Endothelial cell (in vitro differentiated cells): Measurements from ENCODE around the gene ZNF407. TPM values are rescaled to one million over a fixed set of nuclear protein-coding genes. Genes with fewer than 3 reads are reported as not detected.

Experiments used
- DNase-seq: peaks from one replicate; pipeline ENCODE4 v3.0.0; 2021; ENCODE audit warnings: low spot score
- H3K27ac Mint-ChIP-seq: one replicate; pipeline ENCODE4 v1.8.0; 2021; ENCODE audit warnings: mixed read lengths, inconsistent platforms; ENCODE audit not compliant: unreplicated experiment
- H3K27me3 Mint-ChIP-seq: one replicate; pipeline ENCODE4 v1.8.0; 2021; ENCODE audit warnings: mild to moderate bottlenecking, moderate library complexity, mixed read lengths, inconsistent platforms; ENCODE audit not compliant: unreplicated experiment
- H3K36me3 Mint-ChIP-seq: one replicate; pipeline ENCODE4 v1.8.0; 2021; ENCODE audit warnings: mild to moderate bottlenecking, low read depth, mixed read lengths, inconsistent platforms; ENCODE audit not compliant: unreplicated experiment
- H3K4me1 Mint-ChIP-seq: one replicate; pipeline ENCODE4 v1.8.0; 2021; ENCODE audit warnings: mild to moderate bottlenecking, mixed read lengths, inconsistent platforms; ENCODE audit not compliant: unreplicated experiment
- H3K4me3 Mint-ChIP-seq: one replicate; pipeline ENCODE4 v1.8.0; 2021; ENCODE audit warnings: mild to moderate bottlenecking, mixed read lengths, inconsistent platforms; ENCODE audit not compliant: unreplicated experiment
- H3K9me3 Mint-ChIP-seq: one replicate; pipeline ENCODE4 v1.8.0; 2021; ENCODE audit warnings: mixed read lengths, inconsistent platforms; ENCODE audit not compliant: unreplicated experiment
- CTCF ChIP-seq: fragments of 200-600 bp; sonication (generic); IDR thresholded peaks from one replicate; pipeline ENCODE4 v1.5.0; 2021; ENCODE audit warnings: antibody characterized with exemption; ENCODE audit not compliant: unreplicated experiment
- total RNA-seq: library from RNA; stranded (reverse); fragmentation: NEBNext Ultra II Directional; extraction: Animal tissue kit (Norgen Biotek cat#: 25700); gene quantifications from one replicate; pipeline ENCODE4 v1.2.1, GENCODE V29; 2021; ENCODE audit not compliant: unreplicated experiment

ZNF407 gene
- total RNA-seq, 1 donor from 2014 or later: 16.8 TPM

- H3K9me3 Mint-ChIP-seq: no peaks in the 10 kb centered on the region
- no peaks in the 10 kb centered on the region for H3K27me3 Mint-ChIP-seq
- H3K4me1 Mint-ChIP-seq: no peaks in the 10 kb centered on the region
- DNase-seq: no peak
- no peak for TF ChIP-seq CTCF
- H3K4me3 Mint-ChIP-seq: no peak overlapping the region
- H3K27ac Mint-ChIP-seq: no peak overlapping the region
- H3K36me3 Mint-ChIP-seq: no peaks in the 10 kb centered on the region
These were observed 276.0 kb downstream of the ZNF407 start for GRCh38 chr18:74873629-74874028.

- Mint-ChIP-seq H3K4me1 (no peaks in the 10 kb centered on the region), H3K4me3 (no peak overlapping the region), H3K27ac (no peak overlapping the region), H3K27me3 (no peaks in the 10 kb centered on the region), H3K9me3 (no peaks in the 10 kb centered on the region), H3K36me3 (no peaks in the 10 kb centered on the region)
- TF ChIP-seq CTCF: no peak
- no peak for DNase-seq
These were observed 276.7 kb downstream of the ZNF407 start for GRCh38 chr18:74874351-74874750.

GRCh38 chr18:74876630-74877243 is 279.1 kb downstream of the ZNF407 start:
- Mint-ChIP-seq H3K4me1 (no peaks in the 10 kb centered on the region), H3K27ac (no peak overlapping the region), H3K36me3 (peaks cover 6% of the 10 kb centered on the region), H3K4me3 (no peak overlapping the region), H3K9me3 (no peaks in the 10 kb centered on the region), H3K27me3 (no peaks in the 10 kb centered on the region)
- TF ChIP-seq CTCF: no peak
- no peak for DNase-seq

- H3K4me1 Mint-ChIP-seq: no peaks in the 10 kb centered on the region
- H3K27ac Mint-ChIP-seq: no peak overlapping the region
- TF ChIP-seq CTCF: no peak
- H3K4me3 Mint-ChIP-seq: no peak overlapping the region
- no peaks in the 10 kb centered on the region for H3K9me3 Mint-ChIP-seq
- peaks cover 8% of the 10 kb centered on the region for H3K36me3 Mint-ChIP-seq
- H3K27me3 Mint-ChIP-seq: no peaks in the 10 kb centered on the region
- no peak for DNase-seq
These were observed 280.6 kb downstream of the ZNF407 start for GRCh38 chr18:74878267-74878666.

- H3K36me3 Mint-ChIP-seq: peaks cover 8% of the 10 kb centered on the region
- no peaks in the 10 kb centered on the region for H3K9me3 Mint-ChIP-seq
- H3K27ac Mint-ChIP-seq: no peak overlapping the region
These were observed 283.1 kb downstream of the ZNF407 start for GRCh38 chr18:74880706-74881278.

More at GRCh38 chr18:74880706-74881278, 283.1 kb downstream of the ZNF407 start:
- H3K27me3 Mint-ChIP-seq: no peaks in the 10 kb centered on the region
- DNase-seq: no peak
- no peak for TF ChIP-seq CTCF
- H3K4me1 Mint-ChIP-seq: peaks cover 3% of the 10 kb centered on the region
- H3K4me3 Mint-ChIP-seq: no peak overlapping the region
